ENCODE results near the gene NTRK3.

The NTRK3 gene

GRCh38 chr15:88118741-88119140 lies 137.8 kb downstream of the NTRK3 start:
- DNase-seq (ENCODE audit: low spot score), result no peak

GRCh38 chr15:88118035-88118434 lies 138.5 kb downstream of the NTRK3 start:
- no peak for DNase-seq (ENCODE audit: low spot score)

GRCh38 chr15:88115486-88116152 lies 140.9 kb downstream of the NTRK3 start:
- DNase-seq (ENCODE audit: low spot score), result no peak

GRCh38 chr15:88113613-88114308 lies 142.8 kb downstream of the NTRK3 start:
- DNase-seq (ENCODE audit: low spot score), result no peak

- no peak for DNase-seq (ENCODE audit: low spot score)
Measured at GRCh38 chr15:88108991-88109390, 147.5 kb downstream of the NTRK3 start.

- DNase-seq (ENCODE audit: low spot score), result no peak
Measured at GRCh38 chr15:88108477-88108876, 148.1 kb downstream of the NTRK3 start.

GRCh38 chr15:88106074-88106473 lies 150.5 kb downstream of the NTRK3 start:
- peak; percentile 37 for DNase-seq (ENCODE audit: low spot score)

- DNase-seq (ENCODE audit: low spot score), result no peak
Measured at GRCh38 chr15:88104357-88104756, 152.2 kb downstream of the NTRK3 start.

GRCh38 chr15:88100181-88100580 lies 156.4 kb downstream of the NTRK3 start:
- no peak for DNase-seq (ENCODE audit: low spot score)

- no peak for DNase-seq (ENCODE audit: low spot score)
Measured at GRCh38 chr15:88098361-88098760, 158.2 kb downstream of the NTRK3 start.

- no peak for DNase-seq (ENCODE audit: low spot score)
Measured at GRCh38 chr15:88091444-88092016, 165.0 kb downstream of the NTRK3 start.

- peak; percentile 28 for DNase-seq (ENCODE audit: low spot score)
Measured at GRCh38 chr15:88090481-88091011, 166.0 kb downstream of the NTRK3 start.

- no peak for DNase-seq (ENCODE audit: low spot score)
Measured at GRCh38 chr15:88089731-88090130, 166.8 kb downstream of the NTRK3 start.

GRCh38 chr15:88089024-88089620 lies 167.4 kb downstream of the NTRK3 start:
- no peak for DNase-seq (ENCODE audit: low spot score)

- no peak for DNase-seq (ENCODE audit: low spot score)
Measured at GRCh38 chr15:88083811-88084760, 172.5 kb downstream of the NTRK3 start.

- no peak for DNase-seq (ENCODE audit: low spot score)
Measured at GRCh38 chr15:88080616-88081015, 175.9 kb downstream of the NTRK3 start.

- no peak for DNase-seq (ENCODE audit: low spot score)
Measured at GRCh38 chr15:88077296-88078020, 179.1 kb downstream of the NTRK3 start.

GRCh38 chr15:88076328-88076727 lies 180.2 kb downstream of the NTRK3 start:
- DNase-seq (ENCODE audit: low spot score), result no peak

GRCh38 chr15:88075102-88075501 lies 181.4 kb downstream of the NTRK3 start:
- no peak for DNase-seq (ENCODE audit: low spot score)

GRCh38 chr15:88074386-88074785 lies 182.2 kb downstream of the NTRK3 start:
- no peak for DNase-seq (ENCODE audit: low spot score)

GRCh38 chr15:88073391-88073691 lies 183.2 kb downstream of the NTRK3 start:
- DNase-seq (ENCODE audit: low spot score), result no peak
